ENCODE results near the gene PLCB1.

The PLCB1 gene

DNA sequence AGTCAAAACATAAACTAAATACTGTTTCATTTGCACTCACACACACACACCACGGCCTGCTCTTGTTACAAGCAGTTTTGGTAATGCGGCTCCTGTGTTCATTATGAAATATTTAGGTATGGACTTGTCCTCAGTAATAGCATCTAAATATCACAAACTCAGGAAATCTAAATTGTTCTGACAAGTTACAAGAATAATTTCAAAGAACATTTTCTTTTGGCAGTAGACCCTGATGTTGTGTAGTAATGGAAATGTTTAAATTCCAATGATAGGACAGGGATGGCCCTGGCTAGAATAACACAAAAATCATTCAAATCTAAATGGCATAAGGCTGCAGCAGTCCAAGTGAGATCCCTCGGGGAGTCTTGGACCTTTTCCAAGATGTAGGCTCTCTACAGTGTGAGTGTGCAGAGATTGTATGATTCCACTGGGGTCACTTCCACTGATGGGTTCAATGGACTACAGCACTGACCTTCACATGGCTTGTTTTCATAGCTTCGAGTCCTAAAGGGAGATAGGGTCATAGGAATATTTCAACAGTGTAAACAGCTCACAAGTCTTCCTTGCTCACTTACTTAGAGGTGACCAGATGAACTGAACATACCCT, 726.2 kb downstream of the PLCB1 start:
- DNase-seq = no peak

GRCh38 chr20:8860011-8860495, 728.0 kb downstream of the PLCB1 start:
- DNase-seq = no peak

DNA sequence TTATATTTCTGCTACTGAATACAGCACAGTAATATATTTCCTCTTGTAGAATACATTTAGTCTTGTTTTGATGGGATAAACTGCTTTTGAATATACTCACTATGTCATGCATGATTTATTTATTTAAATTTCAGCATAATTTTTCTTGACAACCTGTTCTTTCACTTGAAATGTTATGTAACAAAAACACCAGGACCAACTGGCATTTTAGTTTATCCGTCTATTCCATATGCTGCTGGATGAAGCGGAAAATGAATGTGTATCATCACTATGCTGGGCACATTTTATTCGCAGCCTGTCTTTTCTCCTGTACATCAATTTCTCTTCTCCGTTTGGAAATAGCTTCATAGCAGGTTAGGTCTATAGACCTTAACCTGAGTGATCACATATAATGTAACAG, 730.0 kb downstream of the PLCB1 start:
- DNase-seq = no peak

DNA sequence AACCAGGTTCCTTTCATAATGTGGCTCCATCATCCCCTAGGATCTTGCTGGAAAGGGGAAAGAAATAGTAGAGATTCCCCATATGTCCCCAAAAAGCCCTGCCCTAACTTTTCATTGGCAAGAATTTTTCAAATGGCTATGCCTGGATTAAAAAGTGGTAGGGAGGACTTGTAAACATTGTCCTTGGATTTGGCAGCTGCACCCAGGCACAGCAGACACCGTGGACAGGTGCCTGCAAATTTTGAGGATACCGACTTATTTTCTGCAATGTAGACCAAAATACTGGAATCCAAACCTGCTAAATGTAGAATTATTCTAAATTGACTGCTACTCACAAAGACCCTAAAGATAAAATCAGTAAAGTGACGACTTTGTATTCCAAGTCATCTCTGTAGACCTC, 733.6 kb downstream of the PLCB1 start:
- no peak for DNase-seq

GRCh38 chr20:8867038-8867740, 735.1 kb downstream of the PLCB1 start:
- no peak for DNase-seq

GRCh38 chr20:8870652-8871051, 738.6 kb downstream of the PLCB1 start:
- no peak for DNase-seq

- DNase-seq = no peak
These were observed 742.4 kb downstream of the PLCB1 start for GRCh38 chr20:8874437-8874836.

- DNase-seq = no peak
These were observed 743.5 kb downstream of the PLCB1 start for GRCh38 chr20:8875586-8875985.

DNA sequence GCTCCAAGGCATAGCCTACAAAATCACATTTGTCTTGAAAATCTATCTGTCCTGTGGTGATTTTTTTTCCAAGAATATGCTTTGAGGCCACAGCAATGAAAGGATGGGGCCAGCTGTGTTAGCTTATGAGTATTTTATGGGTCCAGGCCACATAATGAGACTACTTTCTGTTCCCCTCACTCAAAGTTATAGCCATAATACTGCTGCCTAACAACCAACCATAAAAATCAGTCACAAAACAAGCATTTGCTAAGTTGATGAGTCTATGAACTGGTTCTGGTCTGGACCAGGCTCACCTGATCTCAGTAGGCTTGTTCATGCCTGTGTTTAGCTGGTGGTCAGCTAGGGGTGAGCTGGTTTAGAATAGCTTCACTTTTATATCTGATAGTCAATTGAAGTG, 744.3 kb downstream of the PLCB1 start:
- DNase-seq = no peak

DNA sequence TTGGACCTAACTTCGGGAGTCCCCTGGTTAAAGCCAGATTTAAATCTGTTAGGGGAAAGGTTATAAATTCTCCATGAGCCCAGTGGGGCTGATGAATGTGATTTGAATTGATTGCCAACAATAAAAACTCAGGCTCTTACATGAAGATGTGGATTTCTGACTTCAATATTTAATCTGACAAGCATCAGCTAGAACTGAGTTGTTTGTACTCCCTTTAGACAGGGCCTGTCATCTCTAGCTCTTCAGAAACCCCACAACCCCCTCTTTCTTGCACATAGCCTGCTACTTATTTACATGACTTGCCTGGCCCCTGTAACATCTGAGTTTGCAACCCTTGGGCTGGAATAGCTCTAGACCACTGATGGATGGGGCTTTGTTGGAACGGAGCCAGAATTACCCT, 745.2 kb downstream of the PLCB1 start:
- no peak for DNase-seq

GRCh38 chr20:8879669-8880068, 747.6 kb downstream of the PLCB1 start:
- DNase-seq = no peak

DNA sequence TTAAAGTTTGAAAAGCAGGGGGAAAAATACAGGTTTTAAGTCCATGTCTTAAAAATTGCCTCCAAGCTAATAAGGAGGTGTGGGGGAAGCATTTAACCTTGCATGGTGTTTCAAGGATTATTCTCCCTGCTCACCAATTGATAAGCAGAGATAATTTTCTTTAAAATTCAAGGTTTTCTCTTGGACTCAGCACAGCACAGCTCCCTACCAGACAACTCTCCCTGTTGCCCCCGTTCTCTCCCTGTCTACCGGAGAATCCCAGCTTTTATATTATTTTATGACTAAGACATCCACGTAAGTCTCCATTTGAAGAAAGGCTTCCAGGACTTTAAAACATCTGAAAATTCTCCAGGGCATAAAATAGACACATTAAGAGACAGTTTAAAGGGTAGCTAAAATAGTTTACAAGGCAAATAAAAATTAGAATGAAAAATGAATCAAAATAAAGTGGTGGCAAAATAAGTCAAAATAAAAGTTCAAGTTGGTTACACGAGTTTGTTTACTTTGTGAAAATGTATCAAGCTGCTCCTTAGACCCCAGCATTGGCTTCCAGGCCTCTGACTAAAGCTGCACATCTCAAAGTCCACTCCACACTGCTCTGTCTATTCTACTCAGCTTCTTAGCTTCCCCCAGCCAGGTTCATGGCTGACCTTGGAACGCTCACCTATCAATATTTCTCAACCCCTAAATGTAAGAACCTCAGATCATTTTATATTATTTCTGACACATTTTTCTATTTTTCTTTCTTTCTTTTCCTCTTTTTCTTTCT, 748.2 kb downstream of the PLCB1 start:
- DNase-seq = no peak

DNA sequence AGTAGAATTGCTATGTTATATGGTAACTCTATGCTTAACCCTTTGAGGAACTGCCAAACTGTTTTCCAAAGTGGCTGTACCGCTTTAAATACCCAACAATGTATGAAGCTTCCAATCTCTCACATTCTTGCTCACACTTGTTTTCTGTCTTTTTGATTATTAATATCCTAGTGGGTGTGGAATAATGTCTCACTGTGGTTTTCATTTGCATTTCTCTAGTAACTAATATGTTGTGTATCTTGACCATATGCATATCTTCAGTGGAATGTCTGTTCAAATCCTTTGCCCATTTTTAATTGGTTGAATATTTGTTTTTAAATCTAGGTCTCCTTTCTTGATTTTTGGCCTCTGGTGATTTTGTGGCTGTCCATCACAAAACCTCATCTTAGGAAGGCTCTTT, 759.0 kb downstream of the PLCB1 start:
- no peak for DNase-seq

DNA sequence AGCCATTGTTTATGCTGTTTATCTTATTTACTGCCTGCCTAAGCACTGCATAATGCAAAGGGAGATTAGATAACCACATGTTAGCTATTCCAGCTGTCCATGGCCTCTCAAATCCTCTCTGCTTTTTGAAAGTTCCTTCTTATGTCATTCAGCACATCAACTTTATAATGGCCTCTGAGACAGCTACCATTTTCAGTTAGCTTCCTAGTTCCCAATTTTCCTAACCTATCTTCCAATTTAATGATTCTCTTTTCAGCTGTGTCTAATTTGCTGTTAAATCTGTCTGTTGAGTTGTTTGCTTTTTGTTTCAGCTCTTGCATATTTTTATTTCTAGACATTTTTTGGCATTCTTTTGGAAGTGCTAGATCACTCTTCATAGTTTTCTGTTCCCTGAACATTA, 763.4 kb downstream of the PLCB1 start:
- DNase-seq = no peak

- no peak for DNase-seq
These were observed 766.8 kb downstream of the PLCB1 start for GRCh38 chr20:8898823-8899222.

DNA sequence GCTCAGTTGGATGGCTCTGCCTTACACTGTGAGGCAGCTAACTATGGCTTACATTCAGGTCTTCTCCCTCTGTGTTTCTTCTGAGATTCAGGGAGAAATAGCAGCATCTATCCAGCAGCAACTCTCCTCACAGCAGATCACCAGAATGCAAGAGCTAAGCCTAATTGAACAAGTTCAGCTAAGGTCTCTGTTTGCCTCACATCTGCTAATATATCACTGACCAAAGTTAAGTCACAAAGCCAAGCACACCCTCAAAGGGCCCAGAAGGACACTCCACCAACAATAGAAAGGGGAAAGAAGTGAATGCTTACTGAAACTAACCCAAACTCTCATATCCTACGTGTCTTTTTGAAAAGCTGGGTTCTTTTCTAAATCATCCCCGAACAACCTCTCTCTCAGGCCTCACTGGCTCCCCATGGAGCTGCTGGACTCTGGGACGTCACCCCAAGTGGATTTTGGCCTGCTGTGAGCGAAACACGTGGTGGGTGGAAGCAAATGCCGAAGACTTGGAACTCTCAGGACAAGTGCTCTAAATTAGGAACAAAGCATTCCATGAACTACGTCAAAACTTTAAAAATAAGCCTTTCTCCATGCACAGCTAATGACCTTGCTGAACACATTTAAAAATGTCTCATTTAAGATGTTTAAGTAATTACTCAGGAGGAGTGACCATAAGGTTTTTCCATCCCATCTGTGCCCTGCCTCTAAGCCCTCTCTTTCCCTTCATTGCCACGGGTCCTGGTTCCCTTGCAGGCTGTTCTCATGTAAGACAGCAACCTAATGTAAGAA, 769.4 kb downstream of the PLCB1 start:
- DNase-seq = no peak

- DNase-seq = no peak
These were observed 771.9 kb downstream of the PLCB1 start for GRCh38 chr20:8903655-8904605.

DNA sequence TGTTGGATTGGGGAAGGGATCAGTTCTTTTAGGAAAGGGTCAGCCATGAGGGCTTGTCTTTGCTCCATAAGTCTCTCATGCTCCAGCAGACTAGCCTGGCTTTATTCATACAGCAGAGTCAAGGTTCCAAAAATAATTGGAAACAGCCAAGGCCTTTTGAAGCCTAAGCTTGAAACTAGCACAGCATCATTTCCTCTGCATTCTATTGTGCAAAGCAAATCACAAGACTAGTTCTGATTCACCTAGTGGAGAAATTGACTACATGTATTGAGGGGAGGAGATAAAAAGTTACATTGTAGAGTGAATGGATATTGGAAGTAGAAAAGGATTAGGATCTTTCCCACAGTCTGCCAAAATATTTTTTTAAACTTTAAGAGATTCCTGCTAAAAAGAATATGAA, 777.5 kb downstream of the PLCB1 start:
- no peak for DNase-seq

GRCh38 chr20:8912096-8912495, 780.0 kb downstream of the PLCB1 start:
- DNase-seq = no peak

DNA sequence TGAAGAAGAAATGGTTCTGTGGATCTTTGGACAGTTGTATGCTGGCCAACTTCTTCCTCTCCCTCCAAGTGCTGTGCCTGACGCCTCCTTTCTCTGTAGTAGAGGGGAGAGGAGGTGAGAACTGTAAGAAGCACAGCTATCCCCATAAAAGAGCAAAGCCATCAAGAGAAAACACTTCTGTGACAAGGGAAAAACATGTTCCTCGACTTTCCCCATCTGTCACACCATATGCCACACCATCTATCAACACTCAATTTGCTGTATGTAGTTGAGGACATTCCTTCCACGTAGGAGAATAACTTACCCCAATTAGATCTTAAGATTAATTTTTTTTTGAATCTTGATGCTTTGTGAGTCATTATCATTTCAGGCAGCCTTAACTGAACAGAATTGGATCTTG, 780.7 kb downstream of the PLCB1 start:
- DNase-seq = no peak

- DNase-seq = no peak
These were observed 781.4 kb downstream of the PLCB1 start for GRCh38 chr20:8913456-8913855.

GRCh38 chr20:8914421-8914820, 782.4 kb downstream of the PLCB1 start:
- no peak for DNase-seq
